Kasumi-1 (cell line): ENCODE measurements around the gene CORO2B.

Experiments used
- DNase-seq, 2 experiments: peaks; one replicate each; lab custom pipeline; 2025; lab: John Stamatoyannopoulos, UW

The CORO2B gene

DNA sequence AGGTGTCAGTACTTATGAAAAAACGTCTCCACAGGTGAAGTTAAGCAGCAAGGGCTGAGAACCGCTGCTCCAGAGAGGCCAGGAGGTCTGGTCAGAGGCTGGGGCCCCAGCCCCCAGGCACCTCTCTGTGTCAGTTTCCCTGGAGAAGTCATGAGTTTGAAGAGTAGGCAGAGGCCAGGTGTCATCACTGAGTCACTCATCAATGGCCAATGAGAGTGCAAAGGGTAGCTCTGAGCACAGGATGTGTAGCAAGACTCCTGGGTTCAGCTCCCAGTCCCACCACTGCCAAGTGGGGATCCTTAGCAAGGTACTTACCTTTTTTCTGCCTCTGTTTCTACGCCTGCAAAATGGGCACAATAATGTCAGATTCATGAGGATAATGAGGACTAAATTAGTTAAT, 47.9 kb downstream of the CORO2B start:
- DNase-seq, result no peak

DNA sequence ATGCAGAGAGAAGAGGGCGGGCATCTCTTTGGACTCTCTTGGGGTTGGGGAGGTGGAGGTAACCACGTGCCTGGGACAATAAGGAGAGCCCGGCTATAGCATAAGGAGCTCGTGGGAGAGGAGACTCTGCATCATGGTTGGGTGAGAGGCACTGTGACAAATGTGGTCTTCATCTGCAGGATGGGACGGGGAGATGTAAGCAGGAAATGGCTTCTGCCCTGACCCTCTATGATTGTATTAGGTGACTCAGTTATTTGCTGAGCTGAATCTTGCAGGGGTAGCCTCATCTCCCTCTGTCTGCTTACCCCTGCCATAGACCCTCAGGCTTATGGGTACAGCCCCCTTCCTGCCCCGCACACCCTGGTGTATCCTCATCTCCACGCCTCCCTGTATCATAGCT, 48.7 kb downstream of the CORO2B start:
- DNase-seq, result no peak

DNA sequence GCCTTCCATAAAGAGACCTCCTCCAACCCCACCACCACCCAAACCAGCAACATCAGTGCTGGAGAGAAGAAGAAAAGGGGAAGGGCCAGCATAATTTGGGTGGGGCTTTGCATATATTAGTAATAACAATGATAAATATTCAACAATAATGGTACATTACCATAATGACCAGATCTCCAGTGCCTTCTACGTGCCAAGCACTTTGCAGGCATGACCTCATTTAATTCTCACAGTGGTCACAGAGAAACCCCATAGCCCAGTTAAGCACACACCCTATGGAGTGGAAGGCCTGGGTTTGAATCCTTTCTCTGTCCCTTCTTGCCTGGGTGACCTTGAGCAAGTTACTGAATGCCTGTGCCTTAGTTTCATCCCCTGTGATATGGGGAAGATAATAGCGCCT, 49.2 kb downstream of the CORO2B start:
- DNase-seq, result no peak

DNA sequence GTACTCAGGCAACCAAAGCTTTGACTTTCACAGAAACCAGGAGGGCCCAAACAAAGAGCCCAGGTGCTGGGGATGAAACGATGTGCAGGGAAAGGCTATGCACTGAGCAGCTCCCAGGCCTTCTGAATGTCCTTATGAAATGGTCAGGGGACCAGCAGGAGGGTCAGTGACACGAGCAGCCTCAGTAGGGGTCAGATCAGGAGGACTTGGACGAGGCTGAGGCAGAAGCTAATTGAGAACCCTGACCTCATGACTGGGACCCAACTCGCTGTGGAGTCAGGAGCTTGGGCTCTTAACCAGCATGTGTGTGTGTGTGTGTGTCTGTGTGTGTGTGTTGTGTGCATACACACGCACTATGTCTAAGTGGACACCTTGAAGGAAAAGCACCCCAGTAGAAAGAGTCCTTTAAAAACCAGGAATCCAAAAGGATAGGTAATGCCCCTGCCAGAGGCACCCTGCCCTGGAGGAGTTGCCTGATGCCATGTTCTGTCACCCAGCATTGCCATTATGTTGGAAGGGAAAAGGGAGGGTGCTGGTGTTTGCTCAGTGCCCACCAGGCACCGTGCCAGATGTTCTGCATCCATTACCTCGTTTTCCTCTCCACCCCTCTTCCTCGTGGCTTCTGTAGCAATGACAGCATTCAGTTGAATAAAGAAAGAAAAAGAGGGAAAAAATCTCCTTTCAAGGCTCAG, 50.9 kb downstream of the CORO2B start:
- DNase-seq, result no peak

DNA sequence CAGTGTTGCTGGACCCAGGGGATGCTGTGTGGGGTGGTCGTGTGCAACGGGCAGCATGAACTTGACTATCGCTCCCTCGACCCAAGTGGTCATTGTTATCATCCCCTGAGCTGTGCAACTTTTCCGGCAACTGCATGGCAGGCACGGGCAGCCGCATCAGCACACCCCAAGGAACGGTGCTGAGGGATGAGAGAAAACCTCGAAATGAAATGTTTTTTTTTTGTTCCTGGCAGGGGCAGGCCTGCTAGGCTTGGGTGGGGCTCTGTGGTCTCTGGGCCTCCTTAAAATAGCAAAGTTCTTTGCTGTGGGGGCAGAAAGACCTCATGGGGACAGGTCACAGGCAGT, 51.4 kb downstream of the CORO2B start:
- DNase-seq, result no peak

DNA sequence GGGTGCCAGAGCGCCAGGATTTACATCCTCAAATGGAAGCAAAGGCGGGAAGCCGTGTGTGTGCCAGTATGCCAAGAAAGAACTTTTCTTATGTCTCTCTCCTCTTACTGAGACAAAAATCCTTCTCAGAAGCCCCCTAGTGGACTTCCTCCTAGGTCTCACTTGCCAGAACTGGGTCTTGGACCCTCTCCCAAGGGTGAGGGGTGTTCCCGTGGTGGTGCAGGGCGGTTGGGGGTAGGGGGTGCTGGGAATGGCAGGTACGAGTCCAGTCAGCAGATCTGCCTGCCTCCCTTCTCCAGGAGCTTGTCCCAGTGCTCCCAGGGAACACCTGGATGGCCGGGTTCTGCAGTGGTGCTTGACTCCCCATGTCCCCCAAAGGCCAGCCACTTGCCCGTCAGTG, 52.0 kb downstream of the CORO2B start:
- DNase-seq, result no peak

DNA sequence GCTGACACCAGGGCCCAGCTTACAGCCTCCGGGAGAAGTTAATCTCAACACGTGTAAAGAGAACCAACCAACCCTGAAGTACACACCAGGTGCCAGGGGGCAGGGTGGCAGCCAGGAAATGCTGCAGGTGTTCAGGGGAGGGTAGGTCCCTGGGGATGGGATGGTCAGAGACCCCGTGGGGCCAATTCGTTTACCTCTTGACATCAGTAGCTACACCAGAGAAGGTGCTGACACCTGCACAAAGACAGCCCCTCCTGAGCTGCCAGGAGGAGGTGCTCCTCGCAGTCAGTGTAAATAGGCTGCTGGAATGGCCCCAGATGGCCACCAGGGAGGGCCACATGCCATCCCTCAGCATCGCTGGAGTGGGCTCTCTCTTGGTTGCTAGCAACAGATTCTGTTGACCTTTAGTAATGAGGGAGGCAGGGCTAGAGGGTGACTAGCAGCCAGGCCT, 52.8 kb downstream of the CORO2B start:
- no peak for DNase-seq

DNA sequence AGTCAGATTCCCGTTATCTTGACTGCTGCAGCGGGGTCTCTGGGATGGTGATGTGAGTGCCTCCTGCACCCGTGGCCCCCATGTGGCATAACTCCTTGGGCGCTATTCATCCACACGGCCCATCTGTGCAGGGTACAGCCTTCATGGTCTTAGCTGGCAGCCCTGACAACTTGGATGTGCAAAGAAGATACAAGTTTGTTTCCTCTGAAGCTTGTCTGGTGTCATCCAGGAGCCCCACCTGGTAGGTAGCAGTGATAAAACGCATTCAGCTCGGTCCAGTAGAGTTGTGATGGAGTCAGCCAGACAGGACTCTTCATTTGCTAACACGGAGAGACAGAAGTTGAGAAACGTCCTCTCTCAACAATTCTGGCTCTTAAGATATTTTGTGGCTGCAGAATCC, 53.3 kb downstream of the CORO2B start:
- no peak for DNase-seq

DNA sequence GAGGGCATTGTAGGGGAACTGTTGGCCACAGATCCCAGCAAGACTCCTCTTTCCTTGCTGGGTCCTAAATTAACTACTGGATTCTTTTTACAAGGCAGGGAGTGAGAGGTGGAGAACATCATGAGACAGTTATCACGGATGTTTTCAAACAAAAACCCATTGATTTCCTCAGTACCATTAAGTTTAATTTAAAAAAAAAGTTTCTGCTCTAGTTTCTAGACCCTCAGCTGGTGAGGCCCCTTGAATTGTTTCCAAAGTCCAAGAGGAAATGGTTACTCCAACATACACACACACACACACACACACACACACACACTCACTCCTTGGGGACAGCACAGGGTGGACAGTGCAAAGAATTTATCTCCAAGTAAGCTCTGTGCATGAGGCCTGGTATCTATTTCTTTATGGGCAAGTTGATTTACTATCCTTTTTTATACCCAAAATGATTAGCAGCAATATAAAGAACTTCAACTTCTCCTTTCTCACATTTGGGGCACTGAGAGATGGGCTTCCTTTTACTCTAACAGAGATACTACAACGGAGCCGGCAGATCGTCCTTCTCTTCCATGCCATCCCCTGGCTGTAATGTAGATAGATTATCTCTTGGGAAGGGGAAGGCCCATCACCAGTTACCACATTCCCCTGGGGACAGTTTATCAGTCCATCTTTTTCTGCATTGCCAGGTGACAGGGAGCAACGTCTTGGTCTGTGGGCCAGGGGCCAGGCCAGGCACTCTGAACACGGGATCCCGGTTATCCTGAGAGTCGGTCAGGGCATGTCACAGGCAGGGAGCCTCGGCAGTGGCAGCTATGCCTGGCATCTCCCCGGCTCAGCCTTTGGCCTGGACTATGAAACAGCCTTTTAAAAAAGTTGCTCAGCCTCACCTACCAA, 54.7 kb downstream of the CORO2B start:
- DNase-seq, result no peak

DNA sequence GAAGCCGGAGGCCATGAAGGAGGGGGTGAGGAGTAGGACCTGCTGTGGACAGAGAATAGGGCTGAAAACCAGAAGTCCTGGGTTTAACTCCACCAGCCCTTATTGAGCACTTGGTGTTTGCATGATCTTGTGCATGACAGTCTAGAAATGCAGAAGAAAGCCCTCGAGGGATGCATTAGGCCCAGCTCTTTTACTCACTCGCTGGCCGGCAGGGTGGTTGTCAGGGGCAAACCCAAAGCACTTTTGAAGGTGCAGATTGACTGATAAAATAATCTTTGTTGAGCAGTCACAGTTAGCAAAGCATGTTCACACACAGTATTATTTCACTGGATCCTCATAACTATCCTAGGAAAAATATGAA, 55.3 kb downstream of the CORO2B start:
- no peak for DNase-seq

DNA sequence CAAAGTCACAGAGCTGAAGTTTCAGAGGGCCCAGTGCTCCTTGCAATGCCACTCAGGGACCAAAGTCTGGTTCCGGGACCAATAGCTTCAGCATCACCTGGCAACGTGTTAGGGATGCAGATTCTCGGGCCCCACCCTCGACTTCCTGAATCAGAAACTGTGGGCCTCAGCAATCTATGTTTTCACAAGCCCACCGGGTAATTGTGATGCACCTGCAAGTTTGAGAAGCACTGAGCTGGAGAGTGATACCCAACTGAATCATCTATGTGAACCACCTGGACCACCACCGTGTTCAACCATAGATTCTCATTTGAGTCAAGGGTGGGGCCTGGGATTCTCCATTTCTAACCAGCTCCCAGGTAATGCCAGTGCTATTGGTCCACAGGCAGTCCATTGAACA, 55.7 kb downstream of the CORO2B start:
- DNase-seq, result no peak

DNA sequence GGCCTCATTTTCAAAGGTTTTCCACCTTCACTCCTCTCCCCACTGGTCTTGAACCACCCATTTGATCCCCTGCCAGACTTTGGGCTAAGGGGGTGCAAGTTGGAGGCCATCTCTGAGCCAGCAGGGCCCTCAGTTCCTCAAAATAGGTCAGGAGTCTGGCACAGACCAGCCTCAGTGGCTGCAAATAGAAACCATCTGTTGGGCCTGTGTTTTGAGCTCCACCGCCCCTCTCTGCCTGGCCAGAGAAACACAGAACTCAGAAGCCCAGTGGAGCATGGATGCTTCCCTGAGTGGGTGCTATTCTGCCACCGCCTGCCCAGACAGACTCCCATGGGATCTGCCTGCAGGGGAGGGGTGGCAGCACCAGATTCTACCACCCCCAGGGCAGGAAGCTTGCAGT, 56.3 kb downstream of the CORO2B start:
- no peak for DNase-seq

DNA sequence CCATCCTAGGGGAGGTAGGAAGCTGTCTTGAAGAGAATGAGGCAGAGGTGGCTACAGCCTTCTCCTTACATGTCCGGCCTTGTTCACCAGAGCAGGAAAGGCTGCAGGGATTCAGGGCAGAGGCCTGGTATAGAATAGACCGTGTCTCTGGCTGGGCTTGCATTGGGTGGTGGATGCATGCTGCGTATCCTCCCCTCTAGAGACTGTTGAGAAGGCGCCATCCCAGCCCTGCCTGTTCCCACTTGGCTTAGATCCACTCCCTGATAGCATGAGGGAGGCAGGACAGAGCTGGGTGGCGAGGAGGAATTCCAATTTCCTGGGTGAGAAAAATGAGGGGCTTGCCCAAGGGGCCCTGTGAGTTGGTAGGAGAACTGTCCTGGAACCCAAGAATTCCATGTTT, 57.5 kb downstream of the CORO2B start:
- no peak for DNase-seq

DNA sequence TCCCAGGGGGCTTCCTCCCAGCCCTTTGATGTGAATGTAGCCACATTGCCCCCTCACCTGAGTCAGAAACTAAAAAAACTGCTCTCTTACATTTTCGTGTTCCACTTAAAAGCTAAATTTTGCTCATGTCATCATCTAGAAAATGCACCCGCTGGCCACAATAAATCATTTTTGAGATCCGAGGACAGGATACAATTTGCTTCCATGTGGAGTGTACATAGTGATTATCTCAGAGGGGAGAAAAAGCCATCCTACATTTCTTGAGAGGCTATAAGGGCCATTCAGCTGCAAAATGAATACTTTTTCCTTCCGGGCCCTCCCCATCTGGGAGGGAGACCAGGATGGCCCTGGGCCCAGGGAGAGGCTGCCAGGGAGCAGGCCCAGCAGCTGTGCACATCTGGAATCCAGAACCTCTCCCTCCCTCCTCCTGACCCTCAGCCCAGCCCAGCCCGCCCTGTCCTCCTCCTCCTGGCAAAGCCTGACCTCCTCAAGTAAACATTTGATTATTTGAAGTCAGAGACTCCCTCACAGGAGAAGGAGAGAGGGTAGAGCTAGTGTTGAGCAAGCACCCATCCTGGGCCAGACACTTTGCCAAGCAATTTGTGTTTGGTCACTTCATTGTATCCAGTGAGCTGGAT, 59.1 kb downstream of the CORO2B start:
- DNase-seq, result no peak

DNA sequence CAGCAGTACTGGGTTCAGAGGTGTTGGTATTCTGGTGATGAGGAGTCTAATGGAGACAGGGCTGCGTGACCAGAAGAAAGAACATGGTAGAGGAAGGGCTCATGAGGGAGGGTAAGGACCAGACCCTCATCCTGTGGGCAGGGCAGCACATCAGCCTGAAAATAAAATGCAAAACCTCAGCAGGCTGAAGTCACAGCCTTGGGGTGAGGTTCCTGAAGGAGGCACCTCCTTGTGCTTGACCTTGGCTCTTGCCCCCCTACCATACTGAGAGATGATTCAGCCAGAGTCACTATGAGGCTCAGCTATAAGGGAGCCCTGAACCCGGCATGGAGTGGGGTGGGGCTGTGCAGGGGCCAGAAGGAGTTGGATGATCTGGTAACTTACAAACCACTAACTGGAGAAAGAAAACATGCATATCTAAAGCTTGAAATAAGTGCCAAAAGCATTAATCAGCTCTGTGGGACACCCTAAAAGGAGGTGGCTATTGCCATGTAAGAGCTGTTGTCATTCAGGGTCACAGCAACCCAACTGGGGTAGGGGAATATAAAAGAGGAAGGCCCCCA, 60.2 kb downstream of the CORO2B start:
- no peak for DNase-seq

DNA sequence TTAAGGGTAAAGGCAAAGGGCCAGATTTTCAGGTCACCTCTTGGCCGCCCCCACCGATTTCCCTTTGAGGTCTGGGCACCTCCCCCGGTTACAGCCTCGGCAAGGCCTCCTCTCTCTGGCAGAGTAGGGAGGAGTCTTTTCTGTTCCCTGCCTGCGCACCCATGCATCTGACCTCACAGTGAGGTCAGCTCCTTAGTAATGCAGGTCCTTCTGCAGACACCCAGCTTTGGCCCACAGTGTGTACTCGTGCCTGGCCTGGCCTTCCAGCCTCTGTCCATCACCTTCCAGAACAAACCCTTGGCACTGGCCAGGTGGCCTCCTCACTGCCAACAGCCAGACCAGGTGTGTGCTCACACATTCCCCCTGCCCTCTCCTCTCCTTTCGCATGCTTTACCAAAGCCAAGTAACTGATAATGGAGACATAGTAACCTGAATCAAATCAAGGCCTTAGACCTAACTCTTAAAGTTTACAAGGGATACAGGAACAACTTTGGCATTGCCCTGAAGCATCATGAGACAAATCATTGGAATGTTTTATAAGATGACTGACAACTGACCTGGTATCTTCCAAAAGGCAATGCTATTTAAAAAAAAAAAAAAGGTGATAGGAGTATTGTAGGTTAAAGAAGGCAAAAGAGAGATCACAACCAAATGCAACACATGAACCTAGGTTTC, 61.3 kb downstream of the CORO2B start:
- DNase-seq, result no peak

DNA sequence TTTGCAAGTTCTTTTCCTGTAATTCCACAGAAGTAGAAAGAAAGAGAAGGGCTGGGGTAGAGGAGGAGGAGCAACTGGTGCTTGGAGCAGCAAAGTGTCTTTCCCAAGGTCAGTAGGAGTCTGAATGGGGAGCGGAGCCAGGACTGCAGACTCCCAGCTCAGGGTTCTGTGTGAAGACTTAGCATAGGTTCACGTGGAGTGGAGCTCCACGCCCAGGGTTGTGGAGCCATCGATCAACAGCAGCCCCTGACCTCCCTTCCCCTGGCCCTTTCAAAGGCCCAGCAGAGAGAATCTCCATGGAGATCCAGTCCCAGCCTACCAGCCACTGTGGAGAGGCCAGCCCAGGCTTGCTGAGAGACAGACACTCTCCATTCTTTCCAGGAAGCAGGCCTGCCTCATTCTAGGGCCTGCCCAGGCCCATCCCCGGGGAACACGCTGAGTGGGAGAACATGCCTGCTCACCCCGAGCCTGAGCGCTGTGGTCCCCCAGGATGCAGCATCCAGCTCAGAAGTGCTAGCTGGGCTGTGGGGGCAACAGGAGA, 62.1 kb downstream of the CORO2B start:
- DNase-seq, result no peak

DNA sequence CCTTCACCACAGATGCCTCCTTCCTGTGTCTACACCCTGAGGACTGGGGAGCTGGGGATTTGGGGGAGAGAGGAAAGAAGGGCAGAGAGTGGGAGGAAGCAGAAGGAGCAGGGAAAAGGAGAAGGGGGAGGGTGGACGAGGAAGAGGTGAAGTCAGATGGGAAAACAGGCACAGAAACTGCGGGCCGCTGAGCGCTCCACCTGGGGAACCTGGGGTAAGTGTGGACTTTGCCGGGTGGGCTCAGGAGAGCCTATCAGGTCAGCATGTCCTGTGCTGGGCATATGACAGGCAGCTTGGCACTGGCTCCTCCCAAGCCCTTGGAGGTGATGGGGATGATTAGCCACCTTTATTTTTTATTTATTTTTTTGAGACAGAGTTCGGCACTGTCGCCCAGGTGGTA, 62.6 kb downstream of the CORO2B start:
- no peak for DNase-seq

DNA sequence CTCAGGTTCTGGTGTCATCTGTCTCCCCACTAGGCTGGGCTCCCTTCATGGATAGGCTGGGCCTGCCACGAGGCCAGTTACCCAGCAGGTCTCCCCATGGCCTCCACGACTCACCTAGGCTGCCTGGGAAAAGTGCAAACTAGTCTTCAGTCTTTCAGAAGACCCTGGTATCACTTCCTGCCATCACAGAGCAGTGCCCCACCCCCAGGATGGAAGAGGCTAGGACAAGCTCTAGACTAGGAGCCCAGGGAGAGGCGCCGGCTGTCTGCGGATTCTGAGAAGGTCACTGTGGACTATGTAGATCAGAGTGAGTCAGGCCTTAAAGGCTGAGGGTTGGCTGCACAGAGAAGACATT, 63.7 kb downstream of the CORO2B start:
- no peak for DNase-seq

DNA sequence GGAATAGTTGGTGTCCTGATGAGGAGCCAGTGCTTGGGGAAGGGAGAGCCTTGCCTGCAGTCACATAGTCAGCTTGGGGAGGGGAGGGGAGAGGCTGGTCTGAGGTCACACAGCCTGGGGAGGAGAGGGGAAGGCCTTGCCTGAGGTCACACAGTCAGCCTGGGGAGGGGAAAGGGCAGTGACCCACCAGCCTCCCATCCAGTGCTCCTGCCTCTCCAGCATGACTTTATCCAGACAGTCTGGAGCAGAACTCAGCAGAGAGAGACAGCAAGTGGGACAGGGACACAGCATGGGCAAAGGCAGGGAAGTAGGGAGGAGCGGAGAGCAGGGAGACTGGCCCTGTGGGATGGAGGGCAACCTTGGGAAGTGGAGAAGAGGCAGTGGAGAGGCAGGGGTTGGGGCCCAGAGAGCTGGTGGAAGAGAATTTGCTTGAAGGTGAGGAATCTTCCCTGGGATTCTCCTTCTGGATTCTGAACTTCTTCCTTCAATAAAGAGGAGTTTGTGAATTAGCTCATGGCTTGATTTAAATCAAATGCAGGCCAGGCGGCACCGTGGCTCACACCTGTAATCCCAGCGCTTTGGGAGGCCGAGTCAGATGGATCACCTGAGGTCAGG, 64.5 kb downstream of the CORO2B start:
- DNase-seq, result no peak

DNA sequence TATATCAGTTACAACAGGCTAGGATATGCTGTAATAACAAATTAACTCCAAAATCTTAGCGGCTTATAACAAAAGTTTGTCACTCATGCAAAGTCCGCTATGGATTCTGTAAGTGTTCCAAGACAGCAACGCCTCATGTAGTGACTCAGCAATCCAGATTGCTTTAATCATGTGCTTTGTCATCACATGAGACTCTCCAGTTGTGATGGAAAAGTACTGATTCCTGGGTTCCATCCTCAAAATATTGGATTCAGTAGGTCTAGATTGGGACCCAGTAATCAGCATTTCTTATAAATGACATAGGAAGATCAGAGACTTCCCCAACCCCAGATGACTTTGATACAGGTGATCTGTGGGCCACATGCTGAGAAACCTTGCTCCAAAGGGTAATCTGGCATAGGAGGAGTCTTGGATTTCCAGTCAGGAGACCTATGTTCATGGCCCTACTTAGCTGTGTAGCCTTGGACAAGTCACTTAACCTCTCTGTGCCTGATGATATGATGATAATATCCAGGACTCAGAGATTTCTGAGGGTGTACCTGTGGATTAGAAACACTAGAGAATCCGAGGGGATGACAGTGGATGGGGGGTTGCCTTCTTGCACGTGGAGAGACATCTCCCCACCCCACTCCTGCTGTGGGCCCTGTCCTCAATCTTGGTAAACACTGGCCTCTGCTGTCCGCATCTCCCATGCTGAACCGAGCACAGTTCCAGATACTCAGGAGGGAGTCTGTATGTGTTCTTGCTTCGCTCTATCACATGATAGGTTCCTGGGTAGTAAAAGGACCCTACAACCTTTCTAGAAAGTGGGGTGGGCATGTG, 65.5 kb downstream of the CORO2B start:
- no peak for DNase-seq
